GM11168 (cell line): ENCODE data around the gene TCEA2.

Experiments used
- in situ Hi-C: fragments of 300-500 bp; cut with MboI; formaldehyde crosslinking; loops from one replicate; pipeline ENCODE4 v1.12.0; 2022; ENCODE audit warnings: low sequenced_read_pairs; ENCODE audit not compliant: unreplicated experiment

The TCEA2 gene

GRCh38 chr20:64119301-64119680, 56.3 kb downstream of the TCEA2 start:
- in situ Hi-C loops: no loop called here

- in situ Hi-C loops: no loop called here
Observed at GRCh38 chr20:64119681-64120341, 56.8 kb downstream of the TCEA2 start.

- in situ Hi-C loops: no loop called here
Observed at GRCh38 chr20:64121586-64121985, 58.6 kb downstream of the TCEA2 start.
